Motor neuron (in vitro differentiated cells): ENCODE data around the gene DCAF17. TPM values are rescaled to one million over a fixed set of nuclear protein-coding genes. Genes with fewer than 3 reads are reported as not detected.
"Not testable (repeated sequence)": the region's sequence is repeated elsewhere in the genome, so short reads cannot be mapped to it uniquely, and the experiment has no call there.

Experiments used
- ATAC-seq, 8 experiments: fragments of 200-7000 bp; cut with Tn5 transposase; replicated peaks in 6 of 8; 2 replicates each; pipeline ENCODE4 v1.8.0; 2021; ENCODE audit warnings: mild to moderate bottlenecking in 8 of 8, moderate library complexity in 8 of 8
- H3K27ac ChIP-seq, 2 donors: fragments of 250-450 bp; sonication (Bioruptor Pico); 2 replicates each; pipeline ENCODE4 v1.9.0; 2021; ENCODE audit warnings: antibody characterized with exemption in 2 of 2, mild to moderate bottlenecking in 2 of 2, moderate library complexity in 1 of 2
- H3K4me1 ChIP-seq, 2 donors: fragments of 250-450 bp; sonication (Bioruptor Pico); replicated peaks in 1 of 2; 2 replicates each; pipeline ENCODE4 v1.6.1; 2021; ENCODE audit warnings: antibody characterized with exemption in 2 of 2, mild to moderate bottlenecking in 2 of 2, moderate library complexity in 1 of 2
- H3K4me3 ChIP-seq, 5 donors: fragments of 250-450 bp; sonication (Bioruptor Pico); 2 replicates each; pipeline ENCODE4 v1.9.0; 2021; ENCODE audit warnings: antibody characterized with exemption in 5 of 5, mild to moderate bottlenecking in 5 of 5, moderate library complexity in 4 of 5
- WGBS, 10 experiments: fragments of 450-650 bp; shearing (Covaris generic); methylation state at CpG; one replicate each; pipeline ENCODE4 v1.0.0; 2022; 5-methylcytosine and 5-hydroxymethylcytosine counted together
- in situ Hi-C, 9 experiments: fragments of 400-800 bp; cut with MboI; loops; one replicate each; pipeline ENCODE4 v1.15.0; 2021; ENCODE audit warnings: low sequenced_read_pairs in 9 of 9, low pct_unique_long_range_greater_than_20kb in 2 of 9; ENCODE audit not compliant: unreplicated experiment in 9 of 9
- total RNA-seq, 8 experiments: library from RNA; unstranded; fragments of 300-600 nt; gene quantifications; 2 replicates each; pipeline versions ENCODE4 v1.2.3 to v1.2.4, GENCODE V29; 2022

DCAF17 gene
- total RNA-seq, 8 experiments from 2014 or later: 12.7 to 26.5 (median 18.3) TPM

DNA sequence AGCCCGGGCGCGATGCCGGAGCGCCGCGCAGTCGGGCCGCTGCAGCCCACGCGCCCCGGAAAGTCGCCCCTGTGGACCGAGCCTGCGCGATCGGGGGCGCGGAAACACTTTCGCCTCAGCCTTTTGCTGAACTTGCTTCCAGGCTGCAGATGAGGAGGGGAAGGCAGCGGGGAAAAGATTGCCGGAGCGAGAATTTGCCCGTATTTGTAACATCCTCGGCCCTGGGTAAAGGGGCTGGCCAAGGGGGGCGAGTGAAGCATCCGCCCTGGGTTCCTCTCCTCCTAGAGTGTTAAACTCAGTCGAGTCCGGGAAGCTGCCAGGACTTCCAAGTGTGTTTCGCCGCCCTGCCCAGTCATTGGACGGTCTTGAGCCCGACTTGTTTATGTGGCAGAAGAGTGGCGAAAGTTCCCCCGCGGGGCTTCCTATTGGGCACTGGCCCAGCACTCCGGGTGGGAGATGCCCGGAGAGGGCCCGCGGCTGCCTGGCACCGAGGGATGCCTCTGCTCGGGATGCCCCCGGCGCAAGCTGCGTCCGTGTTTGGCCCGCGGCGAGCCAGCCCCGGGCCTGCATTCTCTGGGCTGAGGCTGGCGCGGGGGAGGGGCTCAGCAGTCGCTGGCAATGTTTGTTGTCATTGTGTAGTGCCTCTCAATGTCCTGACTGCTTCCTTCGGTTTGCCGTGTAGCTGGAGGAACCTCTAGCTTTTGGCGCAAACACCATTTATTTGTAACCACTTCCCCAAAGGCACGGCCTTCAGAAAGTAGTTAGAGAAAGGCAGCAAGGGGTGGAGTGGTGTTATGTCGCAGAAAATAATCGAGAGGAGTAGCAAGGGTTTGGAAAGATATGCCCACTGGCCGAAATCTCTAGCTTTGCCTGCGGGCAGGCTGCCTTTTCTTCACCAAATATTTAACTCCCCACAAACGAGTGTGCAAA lies 89.3 kb downstream of the DCAF17 start:
- WGBS, 10 experiments: 0 to 20% (median 3%) methylated on average over 2 to 30 of the region's 62 CpGs; no CpG with 5 or more reads in 3 of the 10 experiments
- H3K4me3 ChIP-seq: peak overlapping the region; percentile 39 to 49 (median 45)
- ATAC-seq: peak; percentile 45 to 78 (median 70)
- in situ Hi-C loops: no loop called here
- H3K4me1 ChIP-seq: peaks cover 6 to 11% of the 10 kb centered on the region in 2 donors
- H3K27ac ChIP-seq: no peak overlapping the region

DNA sequence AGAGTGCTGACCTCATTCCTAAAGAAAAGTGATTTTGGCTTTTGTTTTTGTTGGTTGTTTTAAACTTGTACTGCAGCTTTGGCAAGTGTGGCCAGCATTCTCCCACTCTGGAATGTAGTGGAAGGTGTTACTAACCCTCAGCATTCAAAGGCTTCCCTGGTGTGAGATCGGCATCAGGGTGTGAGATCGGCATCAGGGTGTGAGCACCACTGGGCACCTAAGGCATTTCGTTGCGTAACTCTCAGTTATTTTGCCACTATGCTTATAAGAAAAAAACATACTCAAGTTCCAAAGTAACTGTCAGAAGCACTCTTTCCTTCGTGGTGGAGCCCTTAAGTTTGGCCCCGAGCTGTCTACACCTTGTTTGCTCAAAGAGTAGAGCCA lies 90.0 kb downstream of the DCAF17 start:
- peak in 1 of 8 experiments; percentile 1 for ATAC-seq
- Histone ChIP-seq H3K4me1 (peaks cover 6 to 11% of the 10 kb centered on the region in 2 donors), H3K27ac (no peak overlapping the region), H3K4me3 (peak overlapping the region; percentile 39 to 49 (median 45))
- in situ Hi-C loops: no loop called here
- 0 to 72% (median 32%) methylated on average over 1 to 3 of the region's 6 CpGs; no CpG with 5 or more reads in 2 of the 10 experiments for WGBS, 10 experiments

DNA sequence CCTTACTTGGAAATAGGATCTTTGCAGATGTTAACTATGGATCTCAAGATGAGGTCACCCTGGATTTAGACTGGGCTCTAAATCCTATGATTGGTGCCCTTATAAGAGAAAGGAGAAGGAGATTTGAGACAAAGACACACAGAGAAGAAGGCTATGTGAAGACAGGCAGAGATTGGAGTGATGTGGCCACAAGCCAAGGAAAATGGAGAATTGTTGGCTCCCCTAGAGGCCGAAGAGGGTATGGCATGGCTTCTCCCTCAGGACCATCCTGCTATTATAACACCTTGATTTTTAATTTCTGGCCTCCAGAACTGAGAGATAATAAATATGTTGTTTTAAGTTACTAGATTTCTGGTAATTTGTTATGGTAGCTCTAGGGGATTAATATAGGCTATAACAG lies 95.9 kb downstream of the DCAF17 start:
- in situ Hi-C loops: no loop called here
- H3K27ac ChIP-seq: no peak overlapping the region
- WGBS, 10 experiments: 63 to 100% (median 92%) methylated on average over 1 of the region's 1 CpG; no CpG with 5 or more reads in 4 of the 10 experiments
- no peaks in the 10 kb centered on the region for H3K4me1 ChIP-seq
- H3K4me3 ChIP-seq: no peak overlapping the region
- peak in 2 of 8 experiments; percentile 24 to 27 for ATAC-seq

DNA sequence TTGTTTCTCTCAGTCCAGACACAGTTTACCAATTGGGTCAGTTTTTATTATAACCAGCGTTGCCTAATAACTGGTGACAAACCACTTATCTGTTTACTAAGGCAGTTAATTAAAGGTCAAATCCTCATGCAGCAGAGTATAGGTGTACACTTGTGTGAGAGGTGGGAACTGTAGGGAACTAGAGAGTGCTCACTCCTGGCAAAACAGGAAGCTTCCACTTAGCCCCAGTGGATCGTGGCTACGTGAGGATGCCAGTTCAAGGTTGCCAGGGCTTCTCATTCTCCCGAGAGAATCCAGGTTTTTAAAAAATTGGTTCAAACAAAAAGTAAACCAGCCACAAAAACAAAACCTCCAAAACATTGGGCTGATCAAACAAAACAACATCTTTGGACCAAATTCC lies 96.4 kb downstream of the DCAF17 start:
- Histone ChIP-seq H3K4me3 (no peak overlapping the region), H3K27ac (no peak overlapping the region), H3K4me1 (peaks cover 0 to 3% of the 10 kb centered on the region in 2 donors)
- in situ Hi-C loops: no loop called here
- ATAC-seq: no peak
- WGBS, 10 experiments: 44 to 100% (median 86%) methylated on average over 2 to 4 of the region's 4 CpGs; no CpG with 5 or more reads in 4 of the 10 experiments

DNA sequence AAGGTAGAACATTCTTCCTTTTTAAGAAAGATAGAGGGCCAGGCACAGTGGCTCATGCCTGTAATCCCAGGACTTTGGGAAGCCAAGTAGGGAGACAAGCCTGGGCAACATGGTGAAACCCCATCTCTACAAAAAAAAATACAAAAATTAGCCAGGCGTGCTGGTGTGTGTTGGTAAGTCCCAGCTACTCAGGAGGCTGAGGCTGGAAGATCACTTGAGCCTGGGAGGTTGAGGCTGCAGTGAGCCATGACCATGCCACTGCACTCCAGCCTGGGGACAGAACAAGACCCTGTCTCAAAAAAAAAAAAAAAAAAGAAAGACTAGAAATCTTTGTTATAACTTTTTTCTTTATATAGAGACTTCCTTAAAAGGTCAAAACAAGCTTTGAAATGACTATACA lies 96.8 kb downstream of the DCAF17 start:
- H3K4me1 ChIP-seq, ATAC-seq, H3K27ac ChIP-seq, in situ Hi-C loops, H3K4me3 ChIP-seq: not testable (repeated sequence)
- WGBS, 10 experiments: 0 to 100% (median 85%) methylated on average over 1 of the region's 1 CpG; no CpG with 5 or more reads in 6 of the 10 experiments

DNA sequence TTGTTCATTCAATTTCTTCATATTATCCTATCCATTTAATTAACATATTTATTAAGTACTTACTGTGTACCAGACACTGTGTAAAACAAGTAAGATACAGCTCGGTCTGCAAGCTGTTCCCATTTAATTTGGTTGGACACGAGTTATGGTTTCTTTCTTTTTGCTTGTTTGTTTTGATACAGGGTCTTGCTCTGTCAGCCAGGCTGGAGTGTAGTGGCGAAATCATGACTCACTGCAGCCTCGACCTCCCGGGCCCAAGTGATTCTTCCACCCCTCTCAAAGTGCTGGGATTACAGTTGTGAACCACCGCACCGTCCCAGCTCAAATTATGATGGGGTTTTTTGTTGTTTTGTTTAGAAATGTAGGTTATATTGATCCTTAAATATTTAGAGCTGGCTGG lies 97.3 kb downstream of the DCAF17 start:
- Histone ChIP-seq H3K4me3 (no peak overlapping the region), H3K4me1 (peaks cover 0 to 4% of the 10 kb centered on the region in 2 donors), H3K27ac (no peak overlapping the region)
- peak in 2 of 8 experiments; percentile 57 to 58 for ATAC-seq
- in situ Hi-C loops: no loop called here
- WGBS, 10 experiments: 8 to 90% (median 53%) methylated on average over 2 to 7 of the region's 7 CpGs; no CpG with 5 or more reads in 1 of the 10 experiments

DNA sequence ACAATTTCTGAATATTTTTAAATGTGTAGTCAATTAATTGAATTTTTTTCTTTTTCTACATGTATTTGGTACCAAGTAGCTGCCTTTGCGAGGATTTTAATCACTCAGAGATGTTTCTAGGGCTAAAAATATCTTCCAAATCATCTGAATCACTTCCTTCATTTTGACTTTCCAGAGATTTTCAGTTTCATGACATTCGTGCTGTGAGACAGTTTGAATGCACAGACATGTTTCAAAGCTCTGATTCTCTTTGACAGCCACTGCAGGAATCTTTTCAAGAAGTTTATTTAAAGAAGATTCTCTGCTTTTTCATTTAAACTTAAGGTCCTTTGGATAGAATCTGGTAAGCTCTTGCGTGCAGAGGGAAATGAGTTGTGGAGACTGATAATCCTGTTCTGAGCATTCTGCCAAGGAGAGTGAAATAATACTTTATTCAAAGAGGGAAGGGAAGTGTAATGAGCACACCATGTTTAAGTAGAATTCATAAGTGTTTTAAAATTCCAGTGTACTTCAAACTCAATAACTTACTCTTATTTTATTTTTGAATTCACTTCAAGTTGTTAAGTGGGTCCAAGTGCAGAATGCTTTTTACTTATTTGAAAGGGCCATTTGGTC lies 97.9 kb downstream of the DCAF17 start:
- Histone ChIP-seq H3K27ac (no peak overlapping the region), H3K4me3 (no peak overlapping the region), H3K4me1 (peaks cover 0 to 4% of the 10 kb centered on the region in 2 donors)
- in situ Hi-C loops: no loop called here
- WGBS, 10 experiments: 21 to 93% (median 67%) methylated on average over 1 to 3 of the region's 3 CpGs; no CpG with 5 or more reads in 1 of the 10 experiments
- ATAC-seq: no peak

DNA sequence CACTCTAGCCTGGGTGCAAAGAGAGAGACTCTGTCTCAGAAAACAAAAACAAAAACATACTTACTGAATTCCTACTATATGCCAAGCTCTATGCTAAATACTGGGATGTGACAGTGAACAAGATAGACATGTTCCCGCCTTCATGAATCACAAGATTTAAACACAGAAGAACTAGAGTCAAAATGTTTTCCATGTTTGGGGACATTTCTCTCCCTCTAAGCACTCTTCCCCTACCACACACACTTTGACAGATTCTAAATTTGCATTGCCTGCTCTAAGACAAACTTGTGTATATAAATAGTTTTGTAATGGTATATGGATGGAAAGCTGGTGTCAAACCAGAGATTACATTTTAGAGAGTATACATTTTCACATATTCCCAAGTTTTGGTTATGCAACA lies 99.3 kb downstream of the DCAF17 start:
- in situ Hi-C loops: no loop called here

More for the DNA sequence above, 99.3 kb downstream of the DCAF17 start:
- Histone ChIP-seq H3K27ac (no peak overlapping the region), H3K4me3 (no peak overlapping the region), H3K4me1 (peaks cover 0 to 4% of the 10 kb centered on the region in 2 donors)
- ATAC-seq: peak in 1 of 8 experiments; percentile 15
- WGBS, 10 experiments: 33 to 100% (median 100%) methylated on average over 1 of the region's 1 CpG; no CpG with 5 or more reads in 3 of the 10 experiments

Other genes with a start within 250 kb of the DCAF17 start
- 10 to 100 TPM in 3 of 8 experiments, 1 to 10 TPM in 5; 5.2 to 36.9 (median 8.2) TPM for gene METTL8, start 236 bp upstream of the DCAF17 start, total RNA-seq
- 100 to 1,000 TPM in 1 of 8 experiments, 10 to 100 TPM in 3, 1 to 10 TPM in 3, under 1 TPM in 1; 0.96 to 121 (median 12.5) TPM for gene CYBRD1, start 88.2 kb downstream of the DCAF17 start, total RNA-seq